ENCODE measurements around the gene KXD1. TPM values are rescaled to one million over a fixed set of nuclear protein-coding genes. Genes with fewer than 3 reads are reported as not detected.

The KXD1 gene
- total and polyA plus RNA-seq, 8 donors, result 30.8 to 513 (median 77.8) TPM

GRCh38 chr19:18610556-18611326, 53.1 kb downstream of the KXD1 start:
- WGBS, 5 donors, result 3 to 9% (median 5%) methylated on average over 20 to 45 of the region's 45 CpGs
- no peaks in the 10 kb centered on the region for H3K9me3 ChIP-seq
- H3K4me3 ChIP-seq, result peak overlapping the region in 1 of 4 donors; percentile 13
- H3K36me3 ChIP-seq, result no peaks in the 10 kb centered on the region
- no peak for TF ChIP-seq CTCF (IDR thresholded peaks at IDR 0.05)
- TF ChIP-seq EP300 (IDR thresholded peaks at IDR 0.05), result no peak
- no peak for TF ChIP-seq POLR2AphosphoS5 (IDR thresholded peaks at IDR 0.05)
- TF ChIP-seq POLR2A (IDR thresholded peaks at IDR 0.05), result no peak
- no peak for DNase-seq
- intact Hi-C loops (cut with DNase I; ENCODE audit: low total_unique reads), result no loop called here
- H3K27ac ChIP-seq, result no peak overlapping the region
- H3K4me1 ChIP-seq, result peaks cover 47 to 52% (median 50%) of the 10 kb centered on the region in 4 donors
- H3K27me3 ChIP-seq, result peaks cover 41 to 97% (median 92%) of the 10 kb centered on the region in 3 donors

GRCh38 chr19:18611327-18612050, 53.8 kb downstream of the KXD1 start:
- Histone ChIP-seq H3K27ac (no peak overlapping the region), H3K9me3 (no peaks in the 10 kb centered on the region), H3K4me3 (peak overlapping the region in 3 of 4 donors; percentile 43 to 57 (median 52)), H3K4me1 (peaks cover 41 to 46% (median 44%) of the 10 kb centered on the region in 4 donors), H3K27me3 (peaks cover 35 to 94% (median 89%) of the 10 kb centered on the region in 3 donors), H3K36me3 (no peaks in the 10 kb centered on the region)
- 1 to 6% (median 2%) methylated on average over 17 to 62 of the region's 62 CpGs for WGBS, 5 donors
- TF ChIP-seq CTCF (IDR thresholded peaks at IDR 0.05) (no peak), POLR2AphosphoS5 (IDR thresholded peaks at IDR 0.05) (no peak)
- DNase-seq, result no peak
- intact Hi-C loops (cut with DNase I; ENCODE audit: low total_unique reads), result no loop called here

GRCh38 chr19:18612051-18612771, 54.5 kb downstream of the KXD1 start:
- Histone ChIP-seq H3K36me3 (no peaks in the 10 kb centered on the region), H3K4me3 (peak overlapping the region; percentile 43 to 57 (median 50)), H3K4me1 (peaks cover 37 to 41% (median 39%) of the 10 kb centered on the region in 4 donors), H3K27ac (no peak overlapping the region), H3K9me3 (no peaks in the 10 kb centered on the region), H3K27me3 (peaks cover 35 to 97% (median 84%) of the 10 kb centered on the region in 3 donors)
- WGBS, 5 donors, result 1 to 4% (median 2%) methylated on average over 19 to 30 of the region's 30 CpGs
- TF ChIP-seq POLR2AphosphoS5 (IDR thresholded peaks at IDR 0.05) (no peak), EP300 (IDR thresholded peaks at IDR 0.05) (no peak), POLR2A (IDR thresholded peaks at IDR 0.05) (no peak), CTCF (IDR thresholded peaks at IDR 0.05) (no peak)
- intact Hi-C loops (cut with DNase I; ENCODE audit: low total_unique reads), result no loop called here
- no peak for DNase-seq
